ENCODE results near the gene C11orf91.

Gene C11orf91

DNA sequence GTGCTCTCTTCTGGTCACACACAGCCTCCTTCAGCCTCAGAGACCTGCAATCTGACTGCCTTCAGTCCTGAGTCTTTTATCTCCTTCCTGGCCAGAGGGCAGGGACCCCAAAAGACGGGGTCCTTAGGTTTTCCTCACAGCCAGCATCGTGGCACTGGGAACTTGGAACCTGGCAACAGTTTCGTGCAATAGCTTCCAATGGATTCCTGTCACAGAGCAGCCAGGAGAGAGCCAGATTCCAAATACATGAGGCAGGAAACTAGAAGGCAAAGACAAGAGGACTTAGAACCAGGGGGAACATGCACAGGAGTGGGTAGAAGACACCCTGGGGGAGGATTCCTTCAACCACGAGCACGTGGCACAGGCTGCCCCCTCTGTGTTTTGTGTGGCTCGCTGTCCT, 48.6 kb downstream of the C11orf91 start:
- peak; percentile 29 for DNase-seq (ENCODE audit: low read depth, low spot score)

- no peak for DNase-seq (ENCODE audit: low read depth, low spot score)
Measured at GRCh38 chr11:33651555-33651954, 49.1 kb downstream of the C11orf91 start.

DNA sequence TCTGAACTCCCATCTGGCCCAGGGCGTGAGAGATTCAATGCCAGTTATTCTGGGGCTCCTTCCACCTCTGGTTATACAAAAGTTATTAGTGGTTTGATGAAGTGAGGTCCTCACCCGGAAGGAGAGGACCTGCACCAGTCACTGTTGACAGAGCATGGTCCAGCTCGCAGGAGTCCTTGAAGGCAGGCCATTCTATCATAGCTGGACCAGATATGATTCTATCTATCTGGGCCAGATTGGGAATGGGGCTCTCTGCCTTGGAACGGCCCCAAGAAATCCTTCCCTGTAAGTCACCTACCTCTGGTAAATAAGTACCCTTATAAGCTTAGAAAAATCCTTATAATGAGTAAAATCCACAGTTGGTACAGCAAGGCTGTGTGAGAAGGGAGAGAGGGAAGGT, 50.7 kb downstream of the C11orf91 start:
- no peak for DNase-seq (ENCODE audit: low read depth, low spot score)

Measured in astrocyte of the hippocampus (primary cell).